Erythroblast (primary cell): Measurements from ENCODE around the gene AOPEP.

Source experiments
- DNase-seq, 2 experiments: peaks; one replicate each; lab custom pipeline; 2025; lab: John Stamatoyannopoulos, UW
- GATA1 ChIP-seq: IDR thresholded peaks from 2 replicates; pipeline ENCODE4 v1.6.1; 2011; ENCODE audit warnings: low read depth, mild to moderate bottlenecking, control low read depth, low read length, moderate library complexity
- POLR2A ChIP-seq: IDR thresholded peaks from 2 replicates; pipeline ENCODE4 v1.6.1; 2011; ENCODE audit warnings: mild to moderate bottlenecking, low read length

Gene AOPEP

DNA sequence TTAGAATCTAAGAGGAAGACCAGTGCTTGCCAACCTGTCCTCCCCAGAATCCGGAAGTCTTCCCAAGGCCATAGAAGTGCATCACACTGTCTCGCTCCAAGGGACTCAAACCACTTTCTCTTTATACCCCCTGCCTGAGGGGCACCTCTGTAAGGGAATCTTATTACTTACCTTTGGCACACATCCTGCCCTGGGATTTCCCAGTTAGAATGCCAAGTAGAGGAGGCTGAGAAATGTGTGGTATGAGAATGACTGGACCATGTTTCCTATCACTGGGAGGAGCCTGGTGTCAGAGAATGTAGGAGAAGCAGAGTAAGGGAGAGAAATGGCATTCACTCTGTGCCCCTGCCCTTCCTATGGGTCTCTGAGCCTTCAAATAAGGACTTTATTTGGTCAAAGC is 85.8 kb downstream of the AOPEP start:
- DNase-seq = no peak
- TF ChIP-seq GATA1 (no peak), POLR2A (no peak)

DNA sequence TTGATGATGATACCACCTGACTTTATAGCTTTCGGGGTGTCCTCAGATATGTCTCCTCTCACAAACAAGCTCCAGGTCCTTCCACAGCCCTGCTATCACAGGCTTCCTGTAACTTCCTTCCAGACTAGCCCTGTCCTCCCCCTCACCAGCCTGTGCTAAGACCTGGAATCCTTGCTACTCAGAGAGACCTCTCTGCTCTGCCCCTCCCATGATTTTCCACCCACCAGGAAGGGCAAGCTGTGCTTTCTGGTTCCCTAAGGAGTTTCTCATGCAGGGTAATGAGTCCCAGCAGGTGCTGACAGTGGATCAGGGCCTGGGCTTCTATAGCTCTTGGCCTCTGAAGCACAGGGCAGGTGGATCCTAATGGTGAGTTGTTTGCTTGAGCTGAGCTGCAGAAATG is 86.9 kb downstream of the AOPEP start:
- DNase-seq = no peak
- TF ChIP-seq POLR2A = no peak
- TF ChIP-seq GATA1 = no peak

DNA sequence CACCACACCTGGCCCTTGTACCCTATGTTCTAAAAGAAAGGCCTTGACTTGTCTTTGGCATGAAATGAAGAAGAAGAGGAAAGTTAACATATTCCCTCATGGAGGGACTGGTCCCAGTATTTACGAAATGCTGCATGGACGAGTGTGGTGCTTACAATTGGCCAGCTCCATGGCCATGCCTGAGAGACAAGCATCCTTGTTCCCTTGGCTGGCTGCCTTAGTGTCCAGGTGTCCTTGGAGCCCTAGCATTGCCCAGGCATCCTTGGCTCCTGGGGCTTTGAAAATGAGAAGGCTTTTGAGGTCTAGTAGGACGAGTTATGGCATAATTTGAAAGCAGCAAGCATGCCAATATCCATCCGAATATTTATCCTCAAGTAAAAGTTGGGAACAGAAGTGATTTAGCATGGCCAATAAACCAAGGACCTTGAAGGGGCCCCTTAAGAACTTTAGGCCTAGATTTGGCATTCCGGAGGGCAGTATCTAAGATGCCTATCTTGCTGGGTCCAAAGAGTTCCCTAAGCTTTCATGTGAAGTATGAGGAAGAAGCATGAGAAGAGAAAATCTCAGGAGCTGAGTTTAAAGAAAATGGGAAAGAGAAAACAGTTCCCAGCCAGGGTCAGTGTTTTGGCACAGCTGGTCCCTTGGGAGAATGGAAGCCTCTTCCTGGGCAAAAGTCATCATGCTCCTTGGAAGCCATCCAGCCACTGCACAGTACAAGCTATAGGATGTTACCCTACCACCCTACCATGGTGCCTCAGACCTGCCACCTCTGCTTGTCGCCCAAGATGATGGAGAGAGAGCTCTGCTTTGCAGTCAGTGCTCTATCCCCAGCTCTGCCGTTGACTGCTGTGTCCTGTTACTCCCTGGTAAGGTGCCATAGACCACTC is 91.0 kb downstream of the AOPEP start:
- TF ChIP-seq POLR2A (no peak), GATA1 (no peak)
- DNase-seq = no peak

DNA sequence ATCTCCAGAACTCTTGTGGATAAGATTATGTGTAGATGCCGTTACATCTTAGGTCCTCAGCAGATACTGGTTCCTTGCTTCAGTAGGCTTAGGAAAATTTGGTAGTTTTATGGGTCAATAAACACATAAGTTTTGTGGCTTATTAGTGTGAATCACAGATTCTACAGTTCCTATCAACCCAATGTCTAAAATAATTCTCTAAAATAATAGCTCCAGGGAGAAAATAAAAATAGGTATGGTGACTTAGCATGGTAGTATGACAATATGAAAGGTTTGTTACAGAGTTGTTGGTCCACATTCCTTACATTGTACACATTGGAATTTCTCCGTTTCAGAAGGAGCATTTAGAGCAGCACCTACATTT is 91.7 kb downstream of the AOPEP start:
- no peak for DNase-seq
- no peak for TF ChIP-seq GATA1
- TF ChIP-seq POLR2A = no peak

DNA sequence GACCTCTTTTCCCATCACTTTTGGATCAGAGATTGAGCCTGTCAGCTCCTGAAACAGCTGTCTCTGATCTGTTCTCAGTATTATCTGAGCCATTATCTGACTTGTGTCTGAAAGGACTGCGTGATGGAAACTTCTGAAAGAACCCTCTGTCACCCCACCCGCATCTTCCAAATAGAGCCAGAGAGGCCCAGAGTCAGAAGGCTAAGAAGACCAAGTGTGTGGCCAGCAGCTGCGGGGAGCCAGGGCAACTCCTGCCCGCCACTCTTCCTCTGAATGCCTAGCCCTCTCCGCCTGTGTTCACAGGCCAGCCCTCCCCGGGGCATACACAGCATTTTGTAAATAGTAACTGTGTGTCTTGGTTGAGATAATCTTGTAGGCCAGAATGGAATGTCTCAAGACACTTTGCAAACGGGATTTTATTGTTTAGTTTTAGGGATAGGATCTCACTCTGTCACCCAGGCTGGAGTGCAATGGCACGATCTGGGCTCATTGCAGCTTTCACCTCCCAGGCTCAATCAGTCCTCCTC is 92.7 kb downstream of the AOPEP start:
- no peak for DNase-seq
- no peak for TF ChIP-seq GATA1
- no peak for TF ChIP-seq POLR2A

DNA sequence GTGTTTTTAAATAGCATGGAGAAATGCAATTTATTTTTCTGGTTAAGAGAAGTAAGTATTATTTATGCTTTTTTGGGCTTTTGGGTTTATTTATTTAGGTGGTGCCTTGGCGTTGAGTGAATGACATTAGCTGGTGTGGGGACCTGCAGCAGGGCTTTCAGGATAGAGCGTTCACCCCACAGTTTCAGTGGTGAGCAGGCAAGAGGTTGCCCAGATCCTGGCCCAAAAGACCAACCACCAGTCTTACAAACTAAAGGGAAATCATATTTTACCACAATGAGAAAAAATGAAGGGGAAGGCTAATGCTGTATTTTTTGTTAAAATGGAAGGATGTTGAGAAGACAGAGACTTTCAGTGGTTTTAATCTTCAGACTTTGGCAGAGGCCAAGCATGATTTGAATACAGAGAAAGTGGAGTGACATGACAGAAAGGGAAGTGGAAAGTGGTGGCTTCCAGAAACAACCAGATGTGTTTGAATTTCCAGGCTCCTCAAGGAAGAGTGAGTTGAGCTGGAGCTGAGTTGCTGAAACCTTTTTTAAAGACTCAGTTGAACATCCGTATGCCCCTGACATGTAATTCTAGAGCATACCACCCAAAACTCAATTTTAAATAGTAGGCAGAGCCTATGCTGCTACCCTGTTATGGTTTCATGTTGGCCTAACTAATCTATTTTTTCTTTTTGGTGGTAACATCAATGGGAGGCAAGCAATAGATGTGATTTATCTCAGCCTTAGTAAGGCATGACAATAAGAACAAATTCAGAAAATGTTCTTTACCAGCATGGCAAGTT is 94.8 kb downstream of the AOPEP start:
- no peak for DNase-seq

DNA sequence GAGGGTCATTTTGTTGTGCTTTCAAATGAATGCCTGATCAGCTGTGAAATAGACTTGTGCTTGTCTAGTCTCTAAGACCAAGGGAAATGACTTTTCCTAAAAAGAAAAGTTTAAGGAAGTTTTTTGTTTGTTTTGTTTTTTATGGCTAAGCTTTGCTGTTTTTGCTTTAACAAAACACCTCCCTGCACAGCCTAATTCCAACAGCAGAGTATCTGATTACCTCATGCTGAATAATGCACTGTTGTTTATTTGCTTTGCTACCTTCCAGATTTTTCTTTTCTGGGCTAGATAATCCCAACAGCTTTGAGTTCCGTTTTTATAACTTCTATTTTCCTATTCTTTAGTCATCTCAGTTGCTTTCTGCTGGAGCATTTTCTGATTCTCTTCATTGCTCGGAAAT is 95.8 kb downstream of the AOPEP start:
- DNase-seq = no peak
- no peak for TF ChIP-seq POLR2A
- no peak for TF ChIP-seq GATA1

More for the DNA sequence above, 94.8 kb downstream of the AOPEP start:
- TF ChIP-seq GATA1 = no peak

DNA sequence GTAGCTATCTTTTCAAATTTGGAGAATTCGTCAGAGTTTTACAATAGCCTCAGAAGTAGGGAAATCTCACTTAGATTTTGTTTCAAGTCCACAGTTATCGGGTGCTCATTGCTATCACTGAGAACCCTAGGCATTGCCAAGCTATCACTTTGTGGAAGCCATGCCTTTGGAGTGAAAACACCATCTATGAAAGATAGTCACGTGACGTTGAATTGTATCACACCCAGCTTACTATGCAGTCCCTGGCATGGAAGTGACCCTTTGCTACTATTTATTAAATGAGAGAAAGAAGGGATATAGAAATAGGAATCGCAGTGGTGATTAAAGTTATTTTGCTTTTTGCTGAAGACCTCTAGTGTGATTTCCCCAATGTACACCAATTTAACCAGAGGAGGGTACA is 97.2 kb downstream of the AOPEP start:
- DNase-seq = no peak
- TF ChIP-seq POLR2A = no peak
- no peak for TF ChIP-seq GATA1

DNA sequence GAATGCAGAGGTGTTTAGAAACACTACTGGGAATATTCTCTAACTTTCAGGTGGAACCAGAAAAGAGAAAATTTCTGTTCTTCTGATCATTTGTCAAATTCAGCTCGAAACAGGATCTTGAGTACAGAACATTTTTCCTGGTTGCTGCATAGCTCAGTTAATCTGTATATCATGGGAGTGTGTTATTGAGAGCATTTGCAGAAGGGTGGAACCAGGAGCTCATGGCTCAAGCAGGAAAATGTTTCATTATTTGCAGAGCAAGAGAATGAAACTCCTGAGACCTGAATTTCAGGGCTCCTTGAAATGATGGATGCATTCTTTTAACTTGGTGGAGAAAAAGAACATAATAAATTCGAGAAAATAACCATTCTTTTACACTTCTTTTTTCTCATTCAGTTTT is 97.9 kb downstream of the AOPEP start:
- TF ChIP-seq GATA1 = no peak
- no peak for DNase-seq

DNA sequence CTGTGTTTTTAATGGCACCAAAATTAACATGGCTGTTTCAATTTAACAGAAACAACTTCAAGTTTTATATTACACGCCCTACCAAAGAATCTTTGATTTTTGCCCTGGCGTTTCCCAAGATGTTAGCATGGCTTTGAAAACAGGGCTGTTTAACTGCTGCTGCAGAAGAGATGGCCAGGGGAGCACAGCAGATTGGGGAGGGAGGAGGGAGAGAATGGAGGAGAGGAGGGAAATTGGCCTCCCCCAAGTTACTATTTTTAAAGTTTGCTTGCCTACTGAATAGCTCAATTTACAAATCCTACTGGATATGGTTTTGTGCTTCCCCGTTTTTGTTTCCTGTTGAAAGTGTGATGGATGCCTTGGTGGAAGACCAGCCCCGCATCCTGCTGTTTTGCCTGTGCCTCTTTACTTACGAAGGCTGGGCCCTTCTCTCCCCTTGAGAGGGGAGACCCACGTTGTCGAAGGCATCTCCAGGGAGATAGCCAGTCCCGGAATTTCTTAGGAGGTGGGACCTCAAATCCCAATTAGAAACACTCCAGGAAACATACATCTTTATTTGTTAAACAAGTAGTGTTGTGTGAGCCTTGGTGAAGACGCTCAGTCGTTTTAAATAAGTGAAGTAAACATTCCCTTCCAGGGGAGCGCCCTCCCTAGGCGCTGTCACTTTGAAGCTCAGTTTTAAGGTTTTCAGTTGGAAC is 98.6 kb downstream of the AOPEP start:
- TF ChIP-seq POLR2A (no peak), GATA1 (no peak)
- no peak for DNase-seq

DNA sequence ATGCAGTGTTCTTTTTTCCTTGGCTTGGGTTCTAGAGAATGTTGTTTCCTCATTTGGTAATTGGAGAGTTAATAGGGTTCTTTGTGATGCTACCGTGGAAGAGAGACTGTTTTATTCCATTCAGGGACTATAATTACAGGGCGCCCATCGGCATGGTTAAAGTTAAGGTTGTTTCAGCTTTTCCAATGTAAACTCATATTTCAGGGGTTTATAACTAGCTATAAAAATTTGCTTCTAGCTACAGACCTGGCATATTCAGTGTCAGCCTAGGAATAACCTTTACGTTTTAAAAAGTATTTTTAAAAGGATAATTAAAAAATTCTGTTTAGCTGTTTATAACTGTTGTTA is 99.1 kb downstream of the AOPEP start:
- no peak for DNase-seq
- TF ChIP-seq GATA1 (no peak), POLR2A (no peak)

DNA sequence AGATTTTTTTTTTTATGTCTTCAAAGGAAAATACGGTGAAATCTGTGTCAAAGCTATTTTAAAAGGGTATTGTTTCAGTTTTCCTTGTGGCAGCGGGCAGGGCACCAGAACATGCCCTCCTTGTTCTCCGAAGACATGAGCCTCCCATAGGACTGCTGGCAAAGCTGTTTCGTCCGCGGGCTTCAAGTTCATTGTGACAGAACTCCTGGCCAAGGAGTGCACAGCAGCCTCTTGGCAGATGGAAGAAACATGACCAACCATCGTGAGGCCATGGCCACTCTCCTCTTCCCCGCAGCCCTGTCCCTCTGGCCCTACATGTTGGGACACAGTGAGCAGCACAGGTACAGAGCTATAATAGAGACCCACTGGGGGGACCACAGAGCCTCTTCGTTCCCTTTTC is 99.5 kb downstream of the AOPEP start:
- TF ChIP-seq POLR2A (no peak), GATA1 (no peak)
- no peak for DNase-seq

DNA sequence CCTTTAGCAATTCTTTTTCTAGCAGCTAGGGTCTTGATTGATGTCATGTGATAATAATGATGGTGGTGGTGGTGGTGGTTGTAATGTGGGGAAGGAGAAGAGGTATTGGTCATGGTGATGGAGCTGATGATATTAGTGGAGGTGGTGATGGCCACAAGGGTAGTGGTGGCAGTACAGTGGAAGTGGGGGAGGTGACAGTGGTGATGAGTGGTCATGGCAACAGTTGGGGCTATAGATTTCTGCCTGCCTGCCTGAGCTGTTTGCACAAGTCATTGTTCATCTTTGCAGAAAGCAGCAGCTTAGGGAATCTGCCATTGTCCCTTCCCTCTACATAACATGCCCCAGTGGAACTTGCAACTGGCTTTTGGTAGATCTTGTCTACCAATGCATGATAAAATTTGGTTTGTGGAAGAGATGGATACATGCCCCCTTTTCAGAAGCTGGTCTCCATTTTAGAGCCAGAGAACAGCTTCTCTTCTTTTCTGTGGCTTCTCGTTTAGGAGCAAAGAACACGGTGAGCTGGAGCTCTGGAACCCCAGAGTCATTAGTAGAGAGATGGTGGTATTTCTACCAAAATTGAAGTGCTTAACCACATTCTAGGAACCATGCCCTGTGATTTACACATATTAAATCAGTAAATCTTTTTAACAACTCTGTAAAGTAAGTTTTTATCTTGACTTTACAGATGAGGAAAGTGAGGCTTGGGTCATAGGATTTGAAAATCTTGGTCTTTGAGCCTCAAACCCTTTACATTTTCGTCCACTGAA is 100.3 kb downstream of the AOPEP start:
- TF ChIP-seq POLR2A (no peak), GATA1 (no peak)
- DNase-seq = no peak
